B cell (primary cell): Measurements from ENCODE around the gene HHIPL1. TPM values are rescaled to one million over a fixed set of nuclear protein-coding genes. Genes with fewer than 3 reads are reported as not detected.

Experiments
- ATAC-seq: fragments of 200-7000 bp; cut with Tn5 transposase; one replicate; pipeline ENCODE4 v1.10.0; 2021; ENCODE audit warnings: low read depth, mild to moderate bottlenecking, moderate number of reproducible peaks, moderate library complexity
- CTCF ChIA-PET: fragments of 350-600 bp; sonication (Branson Sonifier 250); formaldehyde crosslinking; loops from one replicate; lab custom pipeline; 2021; ENCODE audit warnings: antibody characterized with exemption, inconsistent platforms; lab: Charles Lee
- POLR2A ChIA-PET: fragments of 350-600 bp; sonication (Branson Sonifier 250); formaldehyde crosslinking; loops from one replicate; lab custom pipeline; 2021; ENCODE audit warnings: antibody characterized with exemption; lab: Charles Lee
- DNase-seq: peaks from one replicate; pipeline ENCODE4 v3.0.0; 2013
- H2AFZ ChIP-seq: 2 replicates; pipeline ENCODE4 v1.6.1; 2012; ENCODE audit warnings: mild to moderate bottlenecking, low read depth, low read length; ENCODE audit not compliant: insufficient read depth, poor library complexity, severe bottlenecking
- H3K27ac ChIP-seq, 2 donors: 1 replicate in 1 of 2; 2 replicates in 1 of 2; pipeline ENCODE4 v1.5.1; 2012 to 2013; ENCODE audit warnings: low read length in 2 of 2, mild to moderate bottlenecking in 2 of 2, moderate library complexity in 1 of 2
- H3K27me3 ChIP-seq, 4 experiments: fragments of 200-600 bp in 1 of 4; sonication (generic) in 1 of 4; replicated peaks in 1 of 4; 1 replicate in 2 of 4; 2 replicates in 2 of 4; pipeline versions ENCODE4 v1.6.1 to v1.7.0; 2013 to 2016; ENCODE audit warnings: low read length in 3 of 4, mild to moderate bottlenecking in 2 of 4, mixed read lengths in 1 of 4, moderate library complexity in 1 of 4; ENCODE audit not compliant: insufficient read depth in 4 of 4, control insufficient read depth in 3 of 4; ENCODE audit errors: control extremely low read depth in 1 of 4
- H3K36me3 ChIP-seq, 2 experiments: replicated peaks in 1 of 2; 1 replicate in 1 of 2; 2 replicates in 1 of 2; pipeline versions ENCODE4 v1.6.1 to v1.7.1; 2013; ENCODE audit warnings: low read length in 1 of 2; ENCODE audit not compliant: insufficient read depth in 2 of 2, control insufficient read depth in 1 of 2; ENCODE audit errors: control extremely low read depth in 1 of 2, extremely low read depth in 1 of 2
- H3K4me1 ChIP-seq, 2 donors: fragments of 200-600 bp in 1 of 2; sonication (generic) in 1 of 2; 1 replicate in 1 of 2; 2 replicates in 1 of 2; pipeline versions ENCODE4 v1.5.1 to v1.6.1; 2013 to 2017; ENCODE audit warnings: low read length in 2 of 2; ENCODE audit not compliant: control insufficient read depth in 2 of 2, insufficient read depth in 2 of 2
- H3K4me2 ChIP-seq: replicated peaks from 2 replicates; pipeline ENCODE3; 2012; ENCODE audit warnings: mild to moderate bottlenecking, low read depth, low read length; ENCODE audit not compliant: poor library complexity, severe bottlenecking
- H3K4me3 ChIP-seq, 5 experiments: fragments of 200-600 bp in 1 of 5; sonication (generic) in 1 of 5; 1 replicate in 3 of 5; 2 replicates in 2 of 5; pipeline versions ENCODE4 v1.5.1 to v1.7.0; 2011 to 2016; ENCODE audit warnings: low read length in 4 of 5, mild to moderate bottlenecking in 4 of 5, low read depth in 2 of 5, control low read depth in 1 of 5, moderate library complexity in 1 of 5; ENCODE audit not compliant: insufficient read depth in 1 of 5; ENCODE audit errors: control extremely low read depth in 1 of 5, extremely low read depth in 1 of 5
- H3K79me2 ChIP-seq: fragments of 200-600 bp; sonication (generic); one replicate; pipeline ENCODE4 v1.6.0; 2016; ENCODE audit warnings: low read length; ENCODE audit not compliant: control insufficient read depth, insufficient read depth
- H3K9ac ChIP-seq: fragments of 200-600 bp; sonication (generic); 2 replicates; pipeline ENCODE4 v1.6.1; 2017; ENCODE audit warnings: mild to moderate bottlenecking, low read length, moderate library complexity
- H3K9me3 ChIP-seq, 3 donors: one replicate each; pipeline versions ENCODE4 v1.6.1 to v1.7.1; 2013; ENCODE audit warnings: low read length in 2 of 3; ENCODE audit not compliant: control insufficient read depth in 2 of 3, insufficient read depth in 1 of 3; ENCODE audit errors: control extremely low read depth in 1 of 3
- H4K20me1 ChIP-seq: 2 replicates; pipeline ENCODE4 v1.6.0; 2012; ENCODE audit warnings: mild to moderate bottlenecking, low read length; ENCODE audit not compliant: insufficient read depth, control insufficient read depth, poor library complexity, severe bottlenecking
- H3K27ac Mint-ChIP-seq: one replicate; pipeline ENCODE4 v1.8.0; 2021; ENCODE audit warnings: mixed read lengths
- H3K27me3 Mint-ChIP-seq: one replicate; pipeline ENCODE4 v1.8.0; 2021; ENCODE audit warnings: mixed read lengths
- H3K4me1 Mint-ChIP-seq: one replicate; pipeline ENCODE4 v1.8.0; 2021; ENCODE audit warnings: mixed read lengths
- H3K4me3 Mint-ChIP-seq: one replicate; pipeline ENCODE4 v1.8.0; 2021; ENCODE audit warnings: mixed read lengths
- H3K9me3 Mint-ChIP-seq: one replicate; pipeline ENCODE4 v1.8.0; 2022; ENCODE audit warnings: mixed read lengths; ENCODE audit not compliant: insufficient read depth
- CTCF ChIP-seq: fragments of 200-600 bp; IDR thresholded peaks from one replicate; pipeline ENCODE4 v1.8.0; 2022; ENCODE audit warnings: antibody characterized with exemption, mild to moderate bottlenecking
- EZH2 ChIP-seq: IDR thresholded peaks from 2 replicates; pipeline ENCODE4 v1.6.1; 2012; ENCODE audit warnings: borderline replicate concordance, low read depth, mild to moderate bottlenecking, moderate library complexity, low read length; ENCODE audit not compliant: insufficient read depth, poor library complexity, severe bottlenecking
- WGBS: methylation state at CpG from one replicate; pipeline ENCODE4 v1.1.5; 2013; ENCODE audit warnings: missing lambda C conversion rate; ENCODE audit not compliant: insufficient coverage; 5-methylcytosine and 5-hydroxymethylcytosine counted together
- intact Hi-C: fragments of 100-400 bp; cut with micrococcal nuclease; formaldehyde crosslinking; loops from one replicate; pipeline ENCODE4 v1.10.0; 2022
- polyA plus RNA-seq: library from polyadenylated mRNA; depleted of rRNA; stranded (reverse); fragments of >200 nt; gene quantifications from 2 replicates; pipeline ENCODE4 v1.2.3, GENCODE V29; 2012
- total RNA-seq, 2 donors: library from RNA; stranded (reverse); fragments of 120-200 nt in 1 of 2; gene quantifications; 1 replicate in 1 of 2; 2 replicates in 1 of 2; pipeline versions ENCODE4 v1.2.3 to v1.2.4, GENCODE V29; 2013 to 2022

HHIPL1 gene
- total and polyA plus RNA-seq, 2 donors (not counting 1 experiment from before 2014, with no cell fraction given): not detected

GRCh38 chr14:99727096-99727870 lies 82.4 kb downstream of the HHIPL1 start:
- WGBS: 94% methylated on average over 23 of the region's 25 CpGs
- Histone ChIP-seq H4K20me1 (no peaks in the 10 kb centered on the region), H3K27me3 (peaks cover 0 to 33% (median 5%) of the 10 kb centered on the region in 4 experiments), H3K4me3 (no peak overlapping the region), H3K4me2 (no peak overlapping the region), H3K79me2 (no peaks in the 10 kb centered on the region), H3K36me3 (no peaks in the 10 kb centered on the region), H2AFZ (no peak overlapping the region), H3K27ac (no peak overlapping the region), H3K4me1 (peaks cover 0 to 3% of the 10 kb centered on the region in 2 donors), H3K9me3 (no peaks in the 10 kb centered on the region), H3K9ac (no peak overlapping the region)
- Mint-ChIP-seq H3K27me3 (peaks cover 29% of the 10 kb centered on the region), H3K27ac (no peak overlapping the region), H3K4me3 (no peak overlapping the region), H3K4me1 (peaks cover 2% of the 10 kb centered on the region), H3K9me3 (no peaks in the 10 kb centered on the region)
- ATAC-seq (no peak), DNase-seq (no peak)
- intact Hi-C loops: no loop called here
- ChIA-PET POLR2A (no interaction called here), CTCF (no interaction called here)
- TF ChIP-seq CTCF (no peak), EZH2 (no peak)

- 87% methylated on average over 16 of the region's 16 CpGs for WGBS
- ATAC-seq (no peak), DNase-seq (no peak)
- H4K20me1 ChIP-seq: no peaks in the 10 kb centered on the region
- TF ChIP-seq EZH2: no peak
- no peak for TF ChIP-seq CTCF
- Mint-ChIP-seq H3K4me1 (peaks cover 2% of the 10 kb centered on the region), H3K4me3 (no peak overlapping the region), H3K27ac (no peak overlapping the region), H3K27me3 (peaks cover 31% of the 10 kb centered on the region), H3K9me3 (no peaks in the 10 kb centered on the region)
- peaks cover 0 to 33% (median 5%) of the 10 kb centered on the region in 4 experiments for H3K27me3 ChIP-seq
- no peaks in the 10 kb centered on the region for H3K36me3 ChIP-seq
- H2AFZ ChIP-seq: no peak overlapping the region
- H3K9ac ChIP-seq: no peak overlapping the region
- H3K27ac ChIP-seq: no peak overlapping the region
- intact Hi-C loops: no loop called here
- H3K79me2 ChIP-seq: no peaks in the 10 kb centered on the region
- ChIA-PET POLR2A (no interaction called here), CTCF (no interaction called here)
- H3K4me3 ChIP-seq: no peak overlapping the region
- peaks cover 0 to 3% of the 10 kb centered on the region in 2 donors for H3K4me1 ChIP-seq
- H3K4me2 ChIP-seq: no peak overlapping the region
- H3K9me3 ChIP-seq: no peaks in the 10 kb centered on the region
Observed at GRCh38 chr14:99728231-99728920, 83.4 kb downstream of the HHIPL1 start.
